ENCODE measurements around the gene GMEB2.

GMEB2 gene

GRCh38 chr20:63558804-63559484, 68.0 kb downstream of the GMEB2 start:
- no peak for DNase-seq

GRCh38 chr20:63557481-63557891, 69.4 kb downstream of the GMEB2 start:
- no peak for DNase-seq

GRCh38 chr20:63556873-63557478, 69.9 kb downstream of the GMEB2 start:
- no peak for DNase-seq

GRCh38 chr20:63555661-63556381, 71.1 kb downstream of the GMEB2 start:
- no peak for DNase-seq

GRCh38 chr20:63554361-63555278, 72.3 kb downstream of the GMEB2 start:
- no peak for DNase-seq

GRCh38 chr20:63553933-63554290, 73.0 kb downstream of the GMEB2 start, which contains the start of gene FNDC11:
TSS of gene FNDC11 (plus strand) at chr20:63554159. CDS start at chr20:63555664, 1,505 bp downstream.
- peak; percentile 29 for DNase-seq

GRCh38 chr20:63553251-63553932, 73.5 kb downstream of the GMEB2 start:
- DNase-seq = peak; percentile 85

- DNase-seq = no peak
Measured at GRCh38 chr20:63552481-63553249, 74.2 kb downstream of the GMEB2 start.

GRCh38 chr20:63551068-63551467, 75.8 kb downstream of the GMEB2 start:
- no peak for DNase-seq

GRCh38 chr20:63549679-63550282, 77.1 kb downstream of the GMEB2 start:
- DNase-seq = no peak

GRCh38 chr20:63549019-63549418, 77.9 kb downstream of the GMEB2 start:
- no peak for DNase-seq

GRCh38 chr20:63548542-63548941, 78.4 kb downstream of the GMEB2 start:
- DNase-seq = no peak

- no peak for DNase-seq
Measured at GRCh38 chr20:63547725-63548480, 79.0 kb downstream of the GMEB2 start, which contains the start of gene SRMS. TSS of gene SRMS (minus strand) at chr20:63547749. CDS start at chr20:63547463, 286 bp downstream.

- no peak for DNase-seq
Measured at GRCh38 chr20:63546956-63547724, 79.8 kb downstream of the GMEB2 start.

- DNase-seq = no peak
Measured at GRCh38 chr20:63546256-63546955, 80.5 kb downstream of the GMEB2 start.

GRCh38 chr20:63545814-63546213, 81.1 kb downstream of the GMEB2 start:
- DNase-seq = no peak

- no peak for DNase-seq
Measured at GRCh38 chr20:63544958-63545516, 81.9 kb downstream of the GMEB2 start.

Measured in fibroblast of skin of scalp (primary cell).